Astrocyte (in vitro differentiated cells and primary cell): Measurements from ENCODE around the gene RGS14.

Experiments used
- CTCF ChIP-seq: IDR thresholded peaks from 2 replicates; pipeline ENCODE4 v1.5.1; 2011; ENCODE audit warnings: low read depth, mild to moderate bottlenecking, inconsistent platforms, low read length, moderate library complexity; ENCODE audit not compliant: insufficient read depth
- EZH2 ChIP-seq: IDR thresholded peaks from 2 replicates; pipeline ENCODE4 v1.6.1; 2012; ENCODE audit warnings: mild to moderate bottlenecking, low read length, inconsistent platforms; ENCODE audit not compliant: insufficient read depth

- TF ChIP-seq CTCF (no peak), EZH2 (no peak)
These were observed 4.5 kb downstream of the RGS14 start for GRCh38 chr5:177362292-177362609.
